Spleen (tissue), 7 donors: ENCODE results near the gene LRRC28.

Experiments
- POLR2A ChIP-seq, 3 donors: fragments of 450-650 bp; IDR thresholded peaks; one replicate each; pipeline ENCODE4 v1.5.1; 2017; ENCODE audit warnings: antibody characterized with exemption in 3 of 3, mild to moderate bottlenecking in 1 of 3
- TF ChIP-seq, protein P1 (sequence below), 11 experiments: fragments of 200-600 bp in 7 of 11; fragments of 450-650 bp in 4 of 11; sonication (generic) in 4 of 11; IDR thresholded peaks in 8 of 11; conservative IDR thresholded peaks in 3 of 11; 1 replicate in 7 of 11; 2 replicates in 4 of 11; pipeline versions ENCODE4 v1.4.0 to v1.8.0; 2016 to 2021; ENCODE audit warnings: antibody characterized with exemption in 11 of 11, inconsistent platforms in 4 of 11, mild to moderate bottlenecking in 1 of 11
- donor health status: DM: no; HTN: no; CAD: no; lungs with moderate emphysema.
- donor health status: DM: no; HTN: no; CAD: no.
- donor health status: DM: no; HTN: no; CAD: no.

DNA sequence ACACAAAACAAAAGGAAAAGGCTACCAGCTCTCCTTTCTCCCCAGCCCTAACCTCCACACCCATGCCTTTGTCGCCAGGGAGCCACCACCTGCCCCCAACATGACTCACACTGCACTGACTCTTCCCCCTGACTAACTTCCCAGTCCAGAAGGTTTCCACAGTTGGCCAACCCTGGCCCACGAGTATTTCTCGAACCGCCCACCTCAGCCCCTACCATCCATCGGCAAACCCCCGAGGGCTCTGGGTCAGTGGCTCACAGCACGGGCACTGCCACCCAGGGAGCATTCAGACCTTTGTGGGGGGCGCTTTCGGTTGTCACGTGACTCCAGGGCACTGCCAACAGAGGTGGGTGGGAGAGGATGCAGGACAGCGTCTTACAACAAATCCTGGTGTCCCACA, 152.3 kb downstream of the LRRC28 start:
- TF ChIP-seq, protein P1, sequence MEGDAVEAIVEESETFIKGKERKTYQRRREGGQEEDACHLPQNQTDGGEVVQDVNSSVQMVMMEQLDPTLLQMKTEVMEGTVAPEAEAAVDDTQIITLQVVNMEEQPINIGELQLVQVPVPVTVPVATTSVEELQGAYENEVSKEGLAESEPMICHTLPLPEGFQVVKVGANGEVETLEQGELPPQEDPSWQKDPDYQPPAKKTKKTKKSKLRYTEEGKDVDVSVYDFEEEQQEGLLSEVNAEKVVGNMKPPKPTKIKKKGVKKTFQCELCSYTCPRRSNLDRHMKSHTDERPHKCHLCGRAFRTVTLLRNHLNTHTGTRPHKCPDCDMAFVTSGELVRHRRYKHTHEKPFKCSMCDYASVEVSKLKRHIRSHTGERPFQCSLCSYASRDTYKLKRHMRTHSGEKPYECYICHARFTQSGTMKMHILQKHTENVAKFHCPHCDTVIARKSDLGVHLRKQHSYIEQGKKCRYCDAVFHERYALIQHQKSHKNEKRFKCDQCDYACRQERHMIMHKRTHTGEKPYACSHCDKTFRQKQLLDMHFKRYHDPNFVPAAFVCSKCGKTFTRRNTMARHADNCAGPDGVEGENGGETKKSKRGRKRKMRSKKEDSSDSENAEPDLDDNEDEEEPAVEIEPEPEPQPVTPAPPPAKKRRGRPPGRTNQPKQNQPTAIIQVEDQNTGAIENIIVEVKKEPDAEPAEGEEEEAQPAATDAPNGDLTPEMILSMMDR (IDR thresholded peaks at IDR 0.05 in 8 of 11, conservative IDR thresholded peaks at IDR 0.05 in 3 of 11), result no peak
- no peak for TF ChIP-seq POLR2A (IDR thresholded peaks at IDR 0.05)
